NCI-H526 (cell line): ENCODE measurements around the gene THSD7A.
A peak's percentile ranks its signal among the peaks of the same experiment; 100 is the strongest.
"Not testable (repeated sequence)": the region's sequence is repeated elsewhere in the genome, so short reads cannot be mapped to it uniquely, and the experiment has no call there.

Experiments
- DNase-seq, 2 experiments: peaks; one replicate each; lab custom pipeline; 2025; lab: John Stamatoyannopoulos, UW

THSD7A gene

GRCh38 chr7:11587048-11587447 is 244.9 kb downstream of the THSD7A start:
- DNase-seq, result no peak

DNA sequence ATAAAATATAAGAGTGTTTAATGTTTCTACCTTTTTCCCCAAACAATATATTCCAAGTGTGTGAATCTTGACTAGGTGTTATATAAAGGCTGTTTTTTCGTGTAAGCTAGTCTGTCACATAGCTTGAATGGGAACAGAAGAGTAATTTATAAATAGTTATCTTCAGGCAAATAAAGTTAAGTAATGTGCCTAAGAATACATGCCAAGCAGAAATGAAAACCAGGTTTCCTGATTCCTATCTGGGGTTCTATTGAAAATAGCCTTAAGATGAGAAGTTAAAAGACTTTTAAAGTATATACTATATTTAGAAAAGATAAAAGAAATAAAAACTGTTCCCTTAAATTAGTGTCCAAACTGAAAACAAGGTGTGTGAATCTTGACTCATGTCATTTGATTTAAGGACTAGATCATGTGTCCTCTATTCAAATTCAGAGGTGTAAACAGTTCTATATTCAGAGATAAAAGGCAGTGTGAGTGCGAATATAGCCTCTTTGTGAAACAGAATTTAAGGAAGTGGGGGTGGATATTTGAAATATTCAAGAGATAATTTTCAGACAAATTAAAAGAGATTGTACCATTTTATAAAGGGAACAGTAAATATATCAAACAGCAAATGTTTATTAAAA is 247.5 kb downstream of the THSD7A start:
- DNase-seq, result no peak

DNA sequence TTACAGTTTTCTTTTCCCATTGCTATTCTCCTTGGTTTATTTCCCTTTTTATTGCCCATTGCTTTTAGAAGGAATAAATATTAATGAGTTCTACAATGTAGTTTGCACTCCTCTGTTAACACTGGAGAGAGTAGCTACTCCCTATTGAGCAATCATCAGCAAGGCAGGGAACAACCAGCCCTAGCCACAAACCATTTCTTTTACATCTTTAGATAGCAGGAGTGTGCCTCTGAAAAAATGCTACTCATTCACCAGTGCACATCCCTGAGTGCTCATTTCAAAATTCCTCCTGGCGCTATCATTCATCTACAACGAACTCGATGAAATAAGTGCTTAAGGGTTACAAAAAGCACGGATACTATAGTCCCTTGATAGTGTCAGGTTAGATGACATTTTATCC is 252.9 kb downstream of the THSD7A start:
- no peak for DNase-seq

DNA sequence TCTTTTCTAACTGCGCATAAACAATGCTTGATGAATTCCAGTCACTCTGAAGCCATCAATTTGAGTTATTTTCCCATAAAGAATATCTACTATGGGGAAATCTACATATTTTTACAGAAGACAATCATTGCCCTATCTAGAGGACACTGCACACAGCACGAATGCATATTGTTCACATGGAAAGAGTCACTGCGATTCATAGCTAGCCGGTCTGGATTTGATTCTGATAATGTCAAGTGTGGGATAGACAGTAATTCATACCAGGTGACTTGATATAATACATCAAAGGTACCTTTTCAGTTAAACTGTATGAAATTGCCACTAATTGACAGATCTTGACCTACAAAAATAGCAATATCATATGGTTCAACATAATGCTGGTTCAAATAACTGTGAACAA is 255.7 kb downstream of the THSD7A start:
- no peak for DNase-seq

- DNase-seq, result no peak
Observed at GRCh38 chr7:11573128-11573750, 258.8 kb downstream of the THSD7A start.

- DNase-seq, result no peak
Observed at GRCh38 chr7:11570922-11571550, 261.0 kb downstream of the THSD7A start.

DNA sequence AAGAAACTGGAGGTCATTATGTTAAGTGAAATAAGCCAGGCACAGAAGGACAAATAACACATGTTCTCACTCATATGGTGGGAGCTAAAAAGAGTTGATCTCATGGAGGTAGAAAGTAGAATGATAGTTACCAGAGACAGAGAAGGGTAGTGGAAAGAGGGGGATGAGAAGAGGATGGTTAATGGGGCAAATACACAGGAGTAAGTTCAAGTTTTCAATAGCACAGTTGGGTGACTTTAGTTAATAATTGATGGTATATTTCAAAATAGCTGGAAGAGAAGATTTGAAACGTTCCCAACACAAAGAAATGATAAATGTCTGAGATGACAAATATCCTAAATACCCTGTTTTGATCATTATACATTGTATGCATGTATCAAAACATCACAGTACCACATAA is 261.8 kb downstream of the THSD7A start:
- no peak for DNase-seq

DNA sequence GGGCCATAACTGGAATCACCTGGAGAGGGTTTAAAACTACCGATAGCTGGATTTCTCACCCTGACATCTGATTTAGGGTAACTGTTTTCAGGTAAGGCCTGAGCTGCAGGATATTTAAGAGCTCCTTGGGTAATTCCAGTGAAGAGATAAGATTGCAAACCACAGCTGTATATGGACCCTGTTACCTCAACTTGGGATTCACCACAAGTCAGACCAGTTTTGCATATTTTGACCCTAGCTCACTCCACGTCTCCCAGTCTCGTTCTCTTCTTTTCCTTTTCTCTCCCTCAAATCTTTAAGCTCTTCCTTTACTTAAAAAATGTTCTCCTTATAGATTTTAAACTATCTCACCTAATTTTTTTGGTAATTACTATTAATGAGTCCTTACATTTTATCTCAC is 264.4 kb downstream of the THSD7A start:
- DNase-seq, result no peak

- peak; percentile 2 to 44 for DNase-seq
Observed at GRCh38 chr7:11557627-11558026, 274.4 kb downstream of the THSD7A start.

DNA sequence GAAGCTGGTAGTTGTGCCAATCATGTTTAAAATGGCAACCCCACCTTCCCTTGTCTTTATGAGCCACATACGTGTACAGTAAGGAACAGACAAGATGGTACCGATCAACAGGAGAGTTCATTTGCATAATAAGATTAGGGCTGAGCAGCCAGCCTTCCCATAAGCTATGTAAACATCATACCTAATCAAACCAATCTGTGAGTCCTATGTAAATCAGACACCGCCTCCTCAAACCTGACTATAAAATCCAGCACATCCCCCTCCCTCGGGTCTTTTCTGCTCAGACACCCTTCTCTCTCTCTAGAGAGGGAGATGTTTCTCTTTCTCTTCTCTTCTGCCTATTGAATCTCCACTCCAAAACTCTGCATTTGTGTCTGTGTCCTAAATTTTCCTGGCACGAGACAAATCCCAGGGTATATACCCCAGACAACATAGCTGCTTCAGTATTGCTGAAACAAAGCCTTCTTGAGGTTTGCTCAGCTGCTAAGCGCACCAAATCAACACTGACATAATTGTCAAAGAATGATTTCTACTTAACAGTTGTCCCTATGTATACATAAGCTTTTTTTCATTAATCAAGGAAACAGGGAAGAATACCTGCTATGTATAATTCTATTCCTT is 279.2 kb downstream of the THSD7A start:
- peak; percentile 4 to 41 for DNase-seq

- no peak for DNase-seq
Observed at GRCh38 chr7:11551470-11551869, 280.5 kb downstream of the THSD7A start.

- DNase-seq, result no peak
Observed at GRCh38 chr7:11548532-11548931, 283.5 kb downstream of the THSD7A start.

DNA sequence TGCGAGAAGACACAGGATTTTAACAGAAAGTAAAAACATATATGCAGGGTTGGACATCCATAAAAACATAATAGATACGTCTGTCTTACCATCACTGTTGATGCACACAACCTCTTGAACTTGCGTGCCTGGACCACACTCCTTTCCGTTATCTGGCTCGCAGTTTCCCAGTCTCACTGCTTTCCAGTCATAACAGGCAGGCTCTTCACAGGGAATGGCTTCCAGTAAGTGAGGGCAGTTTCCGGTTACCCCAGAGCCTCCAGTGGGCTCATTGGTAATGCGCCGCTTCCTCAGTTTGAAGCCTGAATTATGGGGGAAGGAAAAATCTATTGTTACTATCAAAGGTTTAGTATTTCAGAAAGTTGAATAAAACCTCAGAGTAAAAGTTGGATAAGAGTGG is 290.7 kb downstream of the THSD7A start:
- no peak for DNase-seq

DNA sequence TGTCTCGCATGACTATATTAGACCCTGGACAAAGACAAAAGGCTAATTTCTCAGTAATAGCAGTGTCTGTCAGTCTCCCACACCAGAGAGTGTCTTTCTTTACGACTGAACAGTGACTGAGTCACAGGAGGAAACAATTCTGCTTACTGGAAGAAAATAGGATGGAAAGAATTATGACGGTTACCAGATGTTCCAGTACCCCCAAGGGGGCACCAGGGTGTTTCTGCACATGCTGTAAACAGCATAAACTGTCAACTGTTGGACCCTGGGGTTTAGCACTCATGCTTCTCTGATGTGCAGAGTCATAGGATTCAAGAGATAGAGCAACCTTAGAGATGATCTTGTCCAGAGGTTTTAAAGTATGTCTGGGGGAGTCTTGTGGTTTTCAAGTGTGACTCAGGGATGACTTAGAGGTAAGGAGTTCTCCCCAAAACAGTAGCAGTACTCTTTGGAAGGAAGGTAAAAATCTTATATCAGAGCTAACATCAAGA is 291.7 kb downstream of the THSD7A start:
- DNase-seq, result no peak

DNA sequence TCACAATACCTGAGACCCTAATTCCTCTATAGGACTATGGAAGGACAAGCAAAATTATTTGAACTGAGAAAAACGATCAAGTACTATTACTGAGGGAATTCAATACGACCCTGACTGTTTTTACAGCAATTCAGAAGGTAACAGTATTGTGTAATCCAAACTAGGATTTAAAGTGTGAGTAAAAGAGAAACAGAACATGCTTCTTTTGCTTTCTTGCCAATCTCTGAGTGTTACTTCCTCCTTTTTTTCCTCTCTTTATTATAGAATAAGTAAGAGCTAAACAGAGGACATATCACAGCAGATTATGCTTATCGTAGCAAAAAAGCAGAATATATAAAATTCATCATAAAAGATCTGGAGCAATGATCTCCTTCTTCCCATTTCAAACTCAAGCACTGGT is 292.1 kb downstream of the THSD7A start:
- DNase-seq, result no peak

DNA sequence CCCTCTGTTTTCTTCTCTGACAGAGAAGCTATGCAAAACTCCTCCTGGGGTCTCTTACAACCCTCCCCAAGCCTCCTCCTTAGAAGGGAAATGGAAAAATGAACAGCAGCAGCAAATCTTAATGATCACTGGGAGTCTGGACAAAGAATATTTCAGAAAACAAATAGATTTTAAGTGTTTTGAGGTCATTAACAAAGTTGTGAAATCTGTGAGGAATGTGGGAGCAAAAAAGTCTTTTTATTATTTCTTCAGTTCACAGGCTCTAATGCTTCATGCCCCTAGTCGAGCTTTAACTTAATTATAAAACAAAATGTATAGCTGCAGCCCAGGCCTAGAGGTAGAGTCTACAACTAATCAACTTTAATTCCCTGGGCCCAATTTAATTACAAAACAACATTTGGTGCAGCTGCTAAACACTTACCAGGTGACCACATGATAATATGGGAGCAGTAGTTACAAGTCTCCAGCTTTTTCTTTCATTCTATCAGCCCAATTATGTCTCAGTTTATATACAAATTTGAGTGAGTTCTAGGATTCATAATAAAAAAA is 293.2 kb downstream of the THSD7A start:
- DNase-seq, result no peak

DNA sequence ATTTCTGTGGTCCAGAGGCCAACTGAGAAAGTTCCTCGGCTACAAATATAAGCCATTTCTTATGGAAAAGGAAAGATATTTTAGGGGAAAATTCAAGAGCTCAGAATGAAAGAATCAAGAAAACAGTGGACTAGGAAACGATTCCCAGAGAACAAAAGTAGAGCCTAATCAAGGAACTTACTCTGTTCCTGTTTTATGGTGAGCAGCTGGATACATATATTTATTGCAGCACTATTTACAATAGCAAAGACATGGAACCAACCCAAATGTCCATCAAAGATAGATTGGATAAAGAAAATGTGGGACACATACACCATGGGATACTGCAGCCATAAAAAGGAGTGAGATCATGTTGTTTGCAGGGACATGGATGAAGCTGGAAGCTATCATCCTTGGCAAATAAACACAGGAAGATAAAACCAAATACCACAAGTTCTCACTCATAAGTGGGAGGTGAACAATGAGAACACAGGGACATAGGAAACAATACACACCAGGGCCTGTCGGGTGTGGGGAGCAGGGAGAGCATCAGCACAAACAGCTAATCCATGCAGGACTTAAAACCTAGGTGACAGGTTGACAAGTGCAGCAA is 298.7 kb downstream of the THSD7A start:
- no peak for DNase-seq

GRCh38 chr7:11529382-11529781 is 302.6 kb downstream of the THSD7A start:
- no peak for DNase-seq

- DNase-seq, result no peak
Observed at GRCh38 chr7:11527707-11528106, 304.3 kb downstream of the THSD7A start.

- DNase-seq, result peak; percentile 31 to 60
Observed at GRCh38 chr7:11524476-11525397, 307.3 kb downstream of the THSD7A start.

- not testable (repeated sequence) for DNase-seq
Observed at GRCh38 chr7:11521964-11522499, 310.0 kb downstream of the THSD7A start.
